ENCODE results near the gene CNPY1.

CNPY1 gene

DNA sequence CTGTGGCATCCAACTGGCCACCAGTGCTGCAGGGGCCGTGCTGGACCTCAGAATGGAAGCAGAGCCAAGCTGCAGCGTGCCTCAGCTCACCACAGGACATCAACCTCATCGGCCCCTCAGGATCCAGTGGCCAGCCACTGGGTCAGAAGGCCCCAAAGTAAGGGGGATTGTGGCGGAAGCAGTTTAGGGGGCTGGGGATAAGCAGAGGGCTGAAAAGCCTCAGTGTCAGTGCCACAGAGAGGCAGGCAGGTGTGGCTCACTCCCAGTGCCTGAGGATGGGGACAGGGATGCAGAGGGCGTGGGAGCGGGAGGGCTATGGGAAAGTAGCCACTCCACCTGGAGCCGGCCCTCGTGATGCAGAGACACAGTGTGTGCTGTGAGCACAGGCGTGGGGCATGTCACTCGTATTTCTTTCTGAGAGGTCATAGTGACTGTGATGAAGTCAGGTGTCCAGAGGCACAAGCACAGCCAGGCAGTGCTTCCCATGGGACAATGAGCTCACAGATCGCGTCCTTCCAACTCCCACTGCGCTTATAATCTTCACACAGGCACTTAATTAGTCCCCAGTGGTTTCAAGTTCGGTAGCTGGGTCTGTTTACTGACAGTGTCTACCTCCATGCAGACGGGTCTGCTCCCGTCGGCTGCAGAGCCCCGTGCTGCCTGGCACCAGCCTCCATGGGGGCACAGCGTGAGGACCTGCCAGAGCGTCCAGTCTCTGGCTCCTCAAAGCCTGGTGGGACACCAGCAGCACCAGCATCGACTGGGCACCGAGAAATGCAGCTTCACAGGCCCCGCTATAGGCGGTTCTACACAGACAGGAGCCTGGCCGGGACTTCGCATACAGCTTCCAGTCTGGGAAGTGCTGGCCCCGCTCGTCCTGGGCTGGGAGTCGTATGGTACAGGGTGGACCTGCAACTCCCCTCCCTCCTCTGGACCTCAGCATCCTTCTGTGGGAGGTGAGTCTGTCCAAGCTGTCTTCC, 42.9 kb upstream of the CNPY1 start:
- no peak for DNase-seq (ENCODE audit: low read depth)
- TF ChIP-seq, protein P1, sequence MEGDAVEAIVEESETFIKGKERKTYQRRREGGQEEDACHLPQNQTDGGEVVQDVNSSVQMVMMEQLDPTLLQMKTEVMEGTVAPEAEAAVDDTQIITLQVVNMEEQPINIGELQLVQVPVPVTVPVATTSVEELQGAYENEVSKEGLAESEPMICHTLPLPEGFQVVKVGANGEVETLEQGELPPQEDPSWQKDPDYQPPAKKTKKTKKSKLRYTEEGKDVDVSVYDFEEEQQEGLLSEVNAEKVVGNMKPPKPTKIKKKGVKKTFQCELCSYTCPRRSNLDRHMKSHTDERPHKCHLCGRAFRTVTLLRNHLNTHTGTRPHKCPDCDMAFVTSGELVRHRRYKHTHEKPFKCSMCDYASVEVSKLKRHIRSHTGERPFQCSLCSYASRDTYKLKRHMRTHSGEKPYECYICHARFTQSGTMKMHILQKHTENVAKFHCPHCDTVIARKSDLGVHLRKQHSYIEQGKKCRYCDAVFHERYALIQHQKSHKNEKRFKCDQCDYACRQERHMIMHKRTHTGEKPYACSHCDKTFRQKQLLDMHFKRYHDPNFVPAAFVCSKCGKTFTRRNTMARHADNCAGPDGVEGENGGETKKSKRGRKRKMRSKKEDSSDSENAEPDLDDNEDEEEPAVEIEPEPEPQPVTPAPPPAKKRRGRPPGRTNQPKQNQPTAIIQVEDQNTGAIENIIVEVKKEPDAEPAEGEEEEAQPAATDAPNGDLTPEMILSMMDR (IDR thresholded peaks at IDR 0.05; ENCODE audit: insufficient read depth, low read depth, low read length, missing control alignments) = no peak

DNA sequence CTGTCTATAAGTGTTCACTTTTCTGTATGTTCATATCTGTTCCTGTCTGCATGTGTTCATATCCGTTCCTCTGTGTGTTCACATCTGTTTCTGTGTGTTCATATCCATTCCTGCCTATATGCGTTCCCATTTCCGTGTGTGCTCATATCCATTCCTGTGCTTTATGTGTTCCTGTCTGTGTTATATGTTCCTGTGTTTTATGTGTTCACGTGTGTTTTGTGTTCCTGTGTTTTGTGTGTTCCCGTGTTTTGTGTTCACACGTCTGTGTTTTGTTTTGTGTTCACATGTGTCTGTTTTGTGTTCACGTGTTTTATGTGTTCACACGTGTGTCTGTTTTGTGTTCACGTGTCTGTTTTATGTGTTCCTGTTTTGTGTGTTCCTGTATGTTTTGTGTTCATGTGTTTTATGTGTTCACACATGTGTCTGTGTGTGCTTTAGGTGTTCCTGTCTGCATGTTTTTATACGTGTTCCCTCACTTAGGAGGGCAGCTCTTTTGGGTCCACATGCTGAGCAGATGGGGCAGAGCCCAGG, 42.2 kb upstream of the CNPY1 start:
- TF ChIP-seq, protein P1 (IDR thresholded peaks at IDR 0.05; ENCODE audit: insufficient read depth, low read depth, low read length, missing control alignments) = no peak
- no peak overlapping the region for H3K4me3 ChIP-seq (ENCODE audit: low read depth, low read length)
- DNase-seq (ENCODE audit: low read depth) = no peak

More for the DNA sequence above, 42.9 kb upstream of the CNPY1 start:
- no peak overlapping the region for H3K4me3 ChIP-seq (ENCODE audit: low read depth, low read length)

DNA sequence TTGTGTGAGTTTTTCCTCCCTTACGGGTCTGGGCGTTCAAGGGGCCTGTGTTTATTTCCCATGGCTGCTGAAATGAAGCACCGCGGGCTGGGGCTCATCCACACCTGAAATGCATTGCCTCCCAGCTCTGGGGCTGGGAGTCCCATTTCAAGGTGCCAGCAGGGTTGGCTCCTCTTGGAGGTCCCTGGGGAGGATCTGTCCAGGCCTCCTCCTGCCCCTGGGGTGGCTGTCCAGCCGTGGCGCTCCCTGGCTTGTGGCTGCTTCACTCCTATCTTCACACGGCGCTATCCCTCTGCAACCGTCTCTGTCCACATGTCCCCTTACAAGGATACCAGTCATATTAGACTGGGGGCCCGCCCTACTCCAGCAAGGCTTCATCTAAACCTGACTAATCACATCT, 41.1 kb upstream of the CNPY1 start:
- DNase-seq (ENCODE audit: low read depth) = no peak
- TF ChIP-seq, protein P1 (IDR thresholded peaks at IDR 0.05; ENCODE audit: insufficient read depth, low read depth, low read length, missing control alignments) = no peak
- H3K4me3 ChIP-seq (ENCODE audit: low read depth, low read length) = no peak overlapping the region

DNA sequence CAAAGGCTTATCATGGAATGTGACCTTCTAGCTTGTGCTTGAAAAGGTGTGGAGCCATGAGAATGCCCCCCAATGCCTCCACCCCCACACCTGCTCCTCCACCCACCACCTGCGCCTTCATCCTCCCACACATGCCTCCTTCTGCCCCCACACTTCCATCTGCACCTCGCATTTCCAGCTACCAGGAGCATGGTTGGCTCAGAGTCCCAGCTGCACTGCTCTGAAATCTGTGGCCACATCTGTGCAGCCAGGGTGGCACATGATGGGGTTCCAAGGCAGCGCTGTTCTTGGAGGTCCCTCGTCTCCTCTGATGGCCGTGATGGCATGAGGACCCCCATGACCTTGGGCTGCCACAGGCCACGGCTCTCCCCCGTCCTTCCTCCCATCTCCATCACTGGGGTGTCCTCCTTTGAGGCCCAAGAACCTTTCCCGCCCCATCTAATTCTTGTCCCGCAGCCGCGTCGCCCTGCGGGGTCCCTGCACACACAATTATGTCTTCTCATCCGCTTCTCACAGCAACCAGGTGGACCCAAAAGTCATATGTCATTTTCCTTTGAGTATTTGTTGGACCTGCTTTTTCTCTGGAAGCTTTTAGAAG, 40.6 kb upstream of the CNPY1 start:
- TF ChIP-seq, protein P1 (IDR thresholded peaks at IDR 0.05; ENCODE audit: insufficient read depth, low read depth, low read length, missing control alignments) = no peak
- no peak for DNase-seq (ENCODE audit: low read depth)

DNA sequence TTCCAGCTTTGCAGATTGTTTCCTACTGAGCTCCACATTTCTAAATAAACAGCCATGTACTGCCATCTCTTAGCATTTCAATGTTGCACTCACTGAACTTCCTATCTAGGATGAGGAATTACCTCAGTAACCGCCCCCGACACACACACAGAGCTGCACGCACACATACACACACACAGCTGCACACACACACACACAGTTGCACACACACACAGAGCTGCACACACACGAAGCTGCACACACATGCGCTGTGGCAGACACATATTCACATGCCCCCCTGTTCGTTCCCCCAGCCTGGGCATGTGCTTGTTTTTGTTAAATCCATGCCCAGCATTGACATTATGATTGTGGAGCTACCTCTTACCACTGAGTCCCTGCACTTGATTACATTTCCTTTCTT, 39.6 kb upstream of the CNPY1 start:
- DNase-seq (ENCODE audit: low read depth) = no peak
- TF ChIP-seq, protein P1 (IDR thresholded peaks at IDR 0.05; ENCODE audit: insufficient read depth, low read depth, low read length, missing control alignments) = no peak
- H3K4me3 ChIP-seq (ENCODE audit: low read depth, low read length) = no peak overlapping the region

More for the DNA sequence above, 40.6 kb upstream of the CNPY1 start:
- no peak overlapping the region for H3K4me3 ChIP-seq (ENCODE audit: low read depth, low read length)

DNA sequence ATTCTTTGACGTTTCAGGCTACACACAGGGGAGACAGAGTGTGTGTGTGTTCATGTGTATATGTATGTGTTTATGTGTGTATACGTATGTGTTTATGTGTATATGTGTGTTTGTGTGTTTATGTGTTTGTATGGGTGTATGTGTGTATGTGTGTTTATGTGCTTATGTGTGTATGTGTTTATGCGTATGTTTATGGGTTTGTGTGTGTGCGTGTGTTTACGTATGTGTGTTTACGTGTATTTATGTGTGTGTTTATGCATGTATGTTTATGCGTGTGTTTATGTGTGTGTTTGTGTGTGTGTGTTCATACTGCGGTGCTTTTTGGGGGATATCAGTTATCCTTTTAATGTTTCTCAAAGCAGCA, 39.2 kb upstream of the CNPY1 start:
- H3K4me3 ChIP-seq (ENCODE audit: low read depth, low read length) = no peak overlapping the region
- TF ChIP-seq, protein P1 (IDR thresholded peaks at IDR 0.05; ENCODE audit: insufficient read depth, low read depth, low read length, missing control alignments) = no peak
- no peak for DNase-seq (ENCODE audit: low read depth)

Data from GM12865 (cell line).